Stimulated activated CD4-positive, alpha-beta T cell treated with anti-CD3 and anti-CD28 coated beads, Interleukin-1b, Interleukin-23, amount 100 ng/mL, for 4 hours (primary cell): ENCODE data around the gene JCAD.
"Not testable (repeated sequence)": the region's sequence is repeated elsewhere in the genome, so short reads cannot be mapped to it uniquely, and the experiment has no call there.

Experiments
- DNase-seq, 2 donors: peaks; one replicate each; pipeline ENCODE4 v3.0.0-alpha.2; 2020; ENCODE audit warnings: low read depth in 2 of 2

JCAD gene

GRCh38 chr10:30059209-30060107 is at the start of gene JCAD:
JCAD (minus strand) TSS chr10:30059586; CDS start chr10:30047812, 11,774 bp downstream.
- peak; percentile 25 to 57 for DNase-seq

GRCh38 chr10:30106987-30107386 is 47.6 kb upstream of the JCAD start:
- DNase-seq = no peak

GRCh38 chr10:30103595-30104320 is 44.4 kb upstream of the JCAD start:
- DNase-seq = no peak

- DNase-seq = not testable (repeated sequence)
Measured at GRCh38 chr10:30099706-30100105, 40.3 kb upstream of the JCAD start.

GRCh38 chr10:30099101-30099500 is 39.7 kb upstream of the JCAD start:
- DNase-seq = no peak

GRCh38 chr10:30098629-30099028 is 39.2 kb upstream of the JCAD start:
- DNase-seq = no peak

- no peak for DNase-seq
Measured at GRCh38 chr10:30096564-30096963, 37.2 kb upstream of the JCAD start.

- no peak for DNase-seq
Measured at GRCh38 chr10:30095631-30096422, 36.4 kb upstream of the JCAD start.

- no peak for DNase-seq
Measured at GRCh38 chr10:30094601-30095000, 35.2 kb upstream of the JCAD start.

- DNase-seq = no peak
Measured at GRCh38 chr10:30093303-30093950, 34.0 kb upstream of the JCAD start.

GRCh38 chr10:30092151-30092790 is 32.9 kb upstream of the JCAD start:
- no peak for DNase-seq

- no peak for DNase-seq
Measured at GRCh38 chr10:30091136-30091535, 31.8 kb upstream of the JCAD start.

GRCh38 chr10:30088178-30088577 is 28.8 kb upstream of the JCAD start:
- no peak for DNase-seq

- no peak for DNase-seq
Measured at GRCh38 chr10:30083934-30084333, 24.5 kb upstream of the JCAD start.

GRCh38 chr10:30081182-30081581 is 21.8 kb upstream of the JCAD start:
- no peak for DNase-seq

- DNase-seq = no peak
Measured at GRCh38 chr10:30080161-30080560, 20.8 kb upstream of the JCAD start.

- no peak for DNase-seq
Measured at GRCh38 chr10:30079408-30079807, 20.0 kb upstream of the JCAD start.

GRCh38 chr10:30075481-30075880 is 16.1 kb upstream of the JCAD start:
- no peak for DNase-seq

GRCh38 chr10:30074933-30075332 is 15.5 kb upstream of the JCAD start:
- no peak for DNase-seq

GRCh38 chr10:30074090-30074489 is 14.7 kb upstream of the JCAD start:
- DNase-seq = no peak

GRCh38 chr10:30073767-30074060 is 14.3 kb upstream of the JCAD start:
- no peak for DNase-seq
